ENCODE data around the gene MT1M.
A peak's percentile ranks its signal among the peaks of the same experiment; 100 is the strongest.

MT1M gene

GRCh38 chr16:56628486-56629350, 3.7 kb upstream of the MT1M start:
- no peak for DNase-seq (ENCODE audit: low spot score)

- no peak for DNase-seq (ENCODE audit: low spot score)
Observed at GRCh38 chr16:56629531-56629930, 2.9 kb upstream of the MT1M start.

GRCh38 chr16:56630134-56630533, 2.3 kb upstream of the MT1M start:
- no peak for DNase-seq (ENCODE audit: low spot score)

- DNase-seq (ENCODE audit: low spot score) = no peak
Observed at GRCh38 chr16:56631197-56631596, 1.3 kb upstream of the MT1M start.

- no peak for DNase-seq (ENCODE audit: low spot score)
Observed at GRCh38 chr16:56631832-56632155, 665 bp upstream of the MT1M start.

GRCh38 chr16:56632848-56633365, 448 bp downstream of the MT1M start:
- DNase-seq (ENCODE audit: low spot score) = no peak

GRCh38 chr16:56633535-56633934, 1.1 kb downstream of the MT1M start:
- no peak for DNase-seq (ENCODE audit: low spot score)

GRCh38 chr16:56634715-56635440, 2.4 kb downstream of the MT1M start:
- DNase-seq (ENCODE audit: low spot score) = no peak

GRCh38 chr16:56635441-56635967, 3.0 kb downstream of the MT1M start:
- no peak for DNase-seq (ENCODE audit: low spot score)

GRCh38 chr16:56636616-56637413, 4.4 kb downstream of the MT1M start:
- DNase-seq (ENCODE audit: low spot score) = no peak

- peak; percentile 74 for DNase-seq (ENCODE audit: low spot score)
Observed at GRCh38 chr16:56637814-56638750, 5.6 kb downstream of the MT1M start, which contains the start of gene MT1A. Gene MT1A (plus strand): TSS chr16:56638666. CDS start chr16:56638739, 73 bp downstream.

GRCh38 chr16:56639045-56639444, 6.6 kb downstream of the MT1M start:
- DNase-seq (ENCODE audit: low spot score) = no peak

- DNase-seq (ENCODE audit: low spot score) = no peak
Observed at GRCh38 chr16:56640076-56640475, 7.6 kb downstream of the MT1M start.

- DNase-seq (ENCODE audit: low spot score) = no peak
Observed at GRCh38 chr16:56641166-56641565, 8.7 kb downstream of the MT1M start.

GRCh38 chr16:56643080-56643778, 10.8 kb downstream of the MT1M start:
- DNase-seq (ENCODE audit: low spot score) = peak; percentile 63

- no peak for DNase-seq (ENCODE audit: low spot score)
Observed at GRCh38 chr16:56643833-56644232, 11.4 kb downstream of the MT1M start.

GRCh38 chr16:56645311-56645710, 12.9 kb downstream of the MT1M start:
- DNase-seq (ENCODE audit: low spot score) = no peak

- no peak for DNase-seq (ENCODE audit: low spot score)
Observed at GRCh38 chr16:56645838-56646237, 13.4 kb downstream of the MT1M start.

GRCh38 chr16:56647641-56648431, 15.4 kb downstream of the MT1M start:
- no peak for DNase-seq (ENCODE audit: low spot score)

All from HuH-7 (cell line).